ENCODE data around the gene SMIM11.
"Not testable (repeated sequence)": the region's sequence is repeated elsewhere in the genome, so short reads cannot be mapped to it uniquely, and the experiment has no call there.

Gene SMIM11

DNA sequence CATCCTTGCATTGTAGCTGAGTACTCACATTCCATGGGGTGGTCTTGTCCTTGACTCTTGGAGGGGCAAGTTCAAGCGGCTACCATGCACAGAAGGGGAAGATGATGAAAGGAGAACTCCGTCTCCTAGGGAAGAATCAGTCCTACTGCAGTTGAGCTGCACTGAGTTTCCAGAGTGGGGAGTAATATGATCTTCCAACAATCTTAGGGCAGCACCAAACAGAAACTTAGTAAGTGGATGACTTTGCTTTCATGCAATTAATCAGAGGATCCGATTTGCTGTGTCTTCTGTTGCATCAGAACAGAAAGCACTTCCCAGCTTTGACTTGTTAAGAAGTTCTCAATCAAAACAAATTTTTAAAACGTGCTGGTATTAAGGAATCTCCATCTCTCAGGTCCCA is 48.5 kb downstream of the SMIM11 start, which contains the start of gene SMIM34:
Gene SMIM34, minus strand, starts transcription at position 147 of the 400 bp plus-strand sequence. Its CDS starts 112 bp downstream, at position 35.
- DNase-seq (ENCODE audit: low read depth), result not testable (repeated sequence)

DNA sequence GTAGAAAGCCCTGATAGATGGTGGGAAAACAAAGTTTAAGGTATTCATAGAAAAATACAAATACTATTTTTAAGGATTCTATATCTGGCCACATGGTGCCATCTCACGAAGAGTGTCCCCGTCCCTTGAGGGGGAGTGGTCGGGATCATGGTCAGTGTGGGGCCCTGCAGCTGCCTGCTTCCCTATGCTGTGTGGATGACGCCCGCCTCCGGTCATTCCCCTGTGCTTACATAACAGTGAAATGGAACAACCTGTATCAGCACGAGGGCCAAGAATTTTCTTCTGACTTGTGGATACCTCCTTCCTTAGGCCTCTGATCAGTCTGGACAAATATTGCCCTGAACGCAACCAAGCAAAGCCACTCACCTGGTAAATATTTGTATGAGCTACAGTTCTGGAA is 52.0 kb downstream of the SMIM11 start:
- not testable (repeated sequence) for DNase-seq (ENCODE audit: low read depth)

DNA sequence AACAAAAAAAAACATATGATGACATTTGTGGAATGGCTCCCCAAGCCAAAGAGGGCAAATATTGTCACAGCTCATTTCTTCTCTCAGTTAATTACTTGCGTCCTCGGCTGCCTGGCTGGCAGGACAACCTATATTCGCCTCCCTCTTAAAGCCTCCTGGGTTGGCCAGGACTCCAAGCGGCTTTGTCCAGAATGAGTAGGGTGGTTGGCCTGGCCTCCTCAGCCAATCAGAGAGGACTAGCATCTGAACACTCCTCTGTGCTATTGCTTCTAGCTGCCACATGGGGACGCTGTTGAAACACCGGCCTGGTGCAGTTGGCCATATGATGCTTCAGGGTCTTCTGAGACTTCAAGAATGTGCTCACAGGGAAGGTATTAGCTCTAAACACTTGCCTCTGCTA is 53.1 kb downstream of the SMIM11 start:
- DNase-seq (ENCODE audit: low read depth), result not testable (repeated sequence)

DNA sequence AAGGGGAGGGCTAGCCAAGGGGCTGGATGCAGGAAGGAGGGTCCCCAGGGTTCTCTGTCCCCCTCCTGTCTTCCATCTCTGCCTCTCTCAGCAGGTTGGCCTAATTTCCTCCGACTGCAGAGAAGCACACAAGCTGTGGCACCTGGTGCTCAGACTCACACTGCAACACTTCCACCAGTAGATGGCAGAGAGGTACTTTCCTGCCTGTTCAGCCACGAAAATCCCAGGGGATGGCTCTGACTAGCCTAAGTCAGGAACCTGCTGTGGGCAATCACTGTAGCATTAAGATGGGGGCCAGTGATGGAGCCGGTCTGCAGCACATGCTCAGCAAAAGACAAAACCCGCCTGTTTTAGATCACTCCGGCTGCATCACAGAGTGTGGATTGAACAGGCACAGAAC is 54.4 kb downstream of the SMIM11 start:
- not testable (repeated sequence) for DNase-seq (ENCODE audit: low read depth)

All from activated T-cell treated with anti-CD3 and anti-CD28 coated beads for 48 hours (primary cell).